ENCODE results near the gene ROGDI. TPM values are rescaled to one million over a fixed set of nuclear protein-coding genes. Genes with fewer than 3 reads are reported as not detected.
"Not testable (repeated sequence)": the region's sequence is repeated elsewhere in the genome, so short reads cannot be mapped to it uniquely, and the experiment has no call there.

ROGDI gene
- total RNA-seq, 2 donors from 2014 or later: 53.6 to 54.5 TPM

- ATAC-seq: no peak
- no peak for DNase-seq
- intact Hi-C loops (cut with DNase I): no loop called here
Measured at GRCh38 chr16:4796982-4797804, 5.2 kb downstream of the ROGDI start.

- intact Hi-C loops (cut with DNase I): no loop called here
- DNase-seq: no peak
- ATAC-seq: no peak
Measured at GRCh38 chr16:4795828-4796572, 6.4 kb downstream of the ROGDI start.

GRCh38 chr16:4795181-4795827 is 7.1 kb downstream of the ROGDI start, which contains the start of gene SMIM22:
Gene SMIM22 (plus strand): TSS chr16:4795369. CDS start chr16:4795735, 366 bp downstream.
- no peak for ATAC-seq
- DNase-seq: no peak
- intact Hi-C loops (cut with DNase I): no loop called here

GRCh38 chr16:4792951-4793513 is 9.4 kb downstream of the ROGDI start:
- DNase-seq (no peak), ATAC-seq (no peak)
- intact Hi-C loops (cut with DNase I): no loop called here

- intact Hi-C loops (cut with DNase I): no loop called here
- DNase-seq (no peak), ATAC-seq (no peak)
Measured at GRCh38 chr16:4790871-4791270, 11.6 kb downstream of the ROGDI start.

- DNase-seq: no peak
- intact Hi-C loops (cut with DNase I): no loop called here
- no peak for ATAC-seq
Measured at GRCh38 chr16:4790261-4790660, 12.2 kb downstream of the ROGDI start.

GRCh38 chr16:4788910-4789309 is 13.5 kb downstream of the ROGDI start:
- DNase-seq (no peak), ATAC-seq (no peak)
- intact Hi-C loops (cut with DNase I): no loop called here

- DNase-seq: no peak
- intact Hi-C loops (cut with DNase I): no loop called here
- no peak for ATAC-seq
Measured at GRCh38 chr16:4788489-4788889, 13.9 kb downstream of the ROGDI start.

GRCh38 chr16:4787627-4788482 is 14.6 kb downstream of the ROGDI start, which contains the start of gene SEPTIN12:
Gene SEPTIN12 (minus strand): TSS chr16:4788345. CDS start chr16:4787645, 700 bp downstream.
- ATAC-seq: no peak
- DNase-seq: no peak
- intact Hi-C loops (cut with DNase I): no loop called here

GRCh38 chr16:4787068-4787467 is 15.4 kb downstream of the ROGDI start:
- DNase-seq (no peak), ATAC-seq (no peak)
- intact Hi-C loops (cut with DNase I): no loop called here

- intact Hi-C loops (cut with DNase I): no loop called here
- DNase-seq (no peak), ATAC-seq (no peak)
Measured at GRCh38 chr16:4785758-4786433, 16.5 kb downstream of the ROGDI start.

GRCh38 chr16:4784444-4784987 is 17.9 kb downstream of the ROGDI start:
- ATAC-seq; intact Hi-C loops (cut with DNase I); DNase-seq: not testable (repeated sequence)

GRCh38 chr16:4783951-4784336 is 18.5 kb downstream of the ROGDI start:
- DNase-seq (no peak), ATAC-seq (no peak)
- intact Hi-C loops (cut with DNase I): no loop called here

GRCh38 chr16:4783251-4783950 is 19.0 kb downstream of the ROGDI start:
- no peak for DNase-seq
- no peak for ATAC-seq
- intact Hi-C loops (cut with DNase I): no loop called here

- intact Hi-C loops (cut with DNase I): no loop called here
- no peak for DNase-seq
- ATAC-seq: no peak
Measured at GRCh38 chr16:4780235-4780634, 22.2 kb downstream of the ROGDI start.

GRCh38 chr16:4778050-4778392 is 24.4 kb downstream of the ROGDI start:
- ATAC-seq (no peak), DNase-seq (no peak)
- intact Hi-C loops (cut with DNase I): no loop called here

- ATAC-seq (no peak), DNase-seq (no peak)
- intact Hi-C loops (cut with DNase I): no loop called here
Measured at GRCh38 chr16:4777339-4778049, 24.9 kb downstream of the ROGDI start.
